Measurements from ENCODE around the gene ST6GAL1.
"Not testable (repeated sequence)": the region's sequence is repeated elsewhere in the genome, so short reads cannot be mapped to it uniquely, and the experiment has no call there.

Gene ST6GAL1

DNA sequence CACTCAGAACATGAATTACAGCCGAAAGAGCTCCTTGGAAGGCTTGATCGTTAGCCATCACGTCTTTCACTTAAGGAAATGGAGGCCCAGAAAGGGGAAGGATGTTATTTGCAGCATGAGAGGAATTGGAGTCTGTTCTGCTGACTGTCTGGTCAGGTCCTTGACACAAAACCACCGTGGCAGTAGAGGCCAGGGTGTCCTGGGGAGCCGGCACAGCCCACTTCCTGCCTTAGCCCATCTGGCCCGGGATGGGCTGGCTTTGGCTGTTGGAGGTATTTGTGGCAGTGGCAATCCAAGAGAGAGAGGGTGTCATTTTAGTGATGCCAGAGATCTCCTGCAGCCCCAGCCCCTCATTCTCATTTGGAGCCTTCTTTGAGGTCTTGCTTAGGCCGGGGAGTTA, 37.4 kb downstream of the ST6GAL1 start:
- DNase-seq (ENCODE audit: low read depth in 2 of 2) = no peak

DNA sequence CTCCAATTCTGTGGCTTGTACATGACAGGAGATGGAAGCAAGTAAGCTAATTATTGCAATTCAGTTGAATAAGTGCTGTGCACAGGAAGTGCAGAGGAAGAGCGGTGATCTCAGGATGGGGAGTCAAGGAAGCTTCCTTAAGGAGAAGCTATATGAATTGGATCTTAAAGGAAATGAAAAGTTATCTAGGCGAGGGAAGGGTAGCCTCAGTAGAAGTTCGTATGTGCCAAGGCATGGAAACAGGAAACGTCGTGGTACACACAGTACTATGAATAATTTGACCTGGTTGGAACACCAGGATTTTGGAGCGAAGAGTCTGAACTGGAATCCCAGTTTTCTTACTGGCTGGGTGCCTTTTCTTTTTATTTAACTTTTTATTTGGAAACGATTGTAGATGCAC, 39.3 kb downstream of the ST6GAL1 start:
- DNase-seq (ENCODE audit: low read depth in 2 of 2) = no peak

DNA sequence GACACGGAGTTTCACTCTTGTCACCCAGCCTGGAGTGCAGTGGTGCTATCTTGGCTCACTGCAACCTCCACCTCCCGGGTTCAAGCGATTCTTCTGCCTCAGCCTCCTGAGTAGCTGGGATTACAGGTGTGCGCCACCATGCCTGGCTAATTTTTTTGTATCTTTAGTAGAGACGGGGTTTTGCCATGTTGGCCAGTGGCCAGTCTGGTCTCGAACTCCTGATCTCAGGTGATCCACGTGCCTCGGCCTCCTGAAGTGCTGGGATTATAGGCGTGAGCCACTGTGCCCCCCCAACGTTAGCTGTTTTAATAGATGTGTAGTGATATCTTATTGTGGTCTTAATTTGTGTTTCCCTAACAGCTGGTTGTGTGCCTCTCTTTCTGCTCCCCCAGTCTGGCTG, 40.8 kb downstream of the ST6GAL1 start:
- not testable (repeated sequence) for DNase-seq (ENCODE audit: low read depth in 2 of 2)

DNA sequence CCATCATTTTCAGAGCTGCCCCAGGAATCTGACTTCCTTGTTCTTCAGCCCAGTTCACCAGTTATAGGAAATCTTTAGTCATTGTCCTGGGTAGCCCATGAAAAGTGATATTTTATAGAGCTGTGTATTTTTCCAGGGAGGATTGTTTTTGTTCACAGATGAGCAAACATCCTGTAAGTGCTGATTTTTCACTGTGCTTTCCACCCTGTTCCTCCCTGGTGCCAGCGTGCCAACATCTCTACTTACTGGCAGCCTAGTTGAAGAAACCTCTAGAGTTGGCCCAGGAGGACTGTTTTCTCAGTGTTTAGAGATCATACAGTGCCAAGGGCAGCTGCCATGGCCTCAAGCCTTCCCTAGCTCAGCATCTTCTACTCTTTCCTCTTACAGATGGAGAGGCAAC, 41.3 kb downstream of the ST6GAL1 start:
- DNase-seq (ENCODE audit: low read depth in 2 of 2) = no peak

DNA sequence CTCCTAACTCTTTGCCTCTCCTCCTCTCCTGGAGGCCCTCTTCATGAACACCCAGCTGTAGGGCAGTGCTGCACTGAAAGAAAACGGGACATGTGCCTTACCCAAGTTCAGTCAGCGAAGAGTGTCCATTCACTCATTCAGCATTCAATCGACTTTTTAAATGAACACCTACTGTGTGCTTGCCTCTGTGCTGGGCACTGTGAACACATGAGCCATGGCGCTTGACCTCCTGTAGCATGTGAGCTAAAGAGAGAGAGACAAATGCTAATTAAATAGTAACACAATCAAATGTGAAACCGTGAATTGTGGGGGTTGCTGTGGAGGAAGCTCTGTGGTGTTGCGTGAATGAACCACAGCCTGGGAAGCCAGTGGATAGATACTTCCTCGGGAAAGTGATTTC, 43.4 kb downstream of the ST6GAL1 start:
- no peak for DNase-seq (ENCODE audit: low read depth in 2 of 2)

DNA sequence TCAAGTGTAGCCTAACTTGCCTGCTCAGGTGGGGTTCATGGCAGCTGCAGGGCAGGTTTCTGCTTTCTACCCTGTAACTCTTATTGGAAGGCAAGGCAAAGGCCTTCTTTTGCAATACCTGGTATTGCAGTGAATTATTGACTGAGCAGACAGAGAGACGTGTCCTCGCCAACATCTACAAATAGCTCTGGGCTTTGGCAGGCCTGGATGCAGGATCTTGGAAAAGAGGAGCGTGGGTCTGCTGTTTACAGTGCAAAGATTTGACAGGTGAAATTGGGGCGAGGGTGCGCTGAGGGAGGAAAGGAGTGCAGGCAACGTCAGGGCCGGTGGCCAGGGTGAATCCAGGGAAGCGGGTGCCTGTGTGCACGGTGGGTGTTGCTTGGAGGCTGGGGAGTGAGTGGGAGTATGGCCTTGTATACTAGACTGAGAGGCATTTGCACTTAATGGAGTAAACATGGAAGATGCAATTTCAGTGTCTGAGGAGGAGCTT, 44.5 kb downstream of the ST6GAL1 start:
- no peak for DNase-seq (ENCODE audit: low read depth in 2 of 2)

DNA sequence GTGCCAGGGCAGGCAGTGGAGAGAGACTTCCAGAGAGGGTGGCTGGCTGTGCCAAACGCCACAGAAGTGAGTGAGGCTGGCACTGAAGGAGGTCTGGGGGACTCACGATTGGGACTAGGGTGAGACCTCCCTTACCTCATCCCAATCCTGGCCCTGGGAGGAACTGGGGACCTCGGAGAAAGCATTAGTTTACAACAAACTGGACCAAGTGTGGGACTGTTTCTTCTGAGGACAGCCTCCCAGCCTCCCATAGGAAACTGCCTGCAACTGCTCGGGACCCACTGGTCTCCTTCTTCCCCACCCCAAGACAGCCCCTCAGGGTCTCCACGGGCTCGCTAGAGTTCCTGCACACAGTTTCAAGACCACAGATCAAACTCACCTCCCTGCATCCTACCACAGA, 45.4 kb downstream of the ST6GAL1 start:
- DNase-seq (ENCODE audit: low read depth in 2 of 2) = no peak

DNA sequence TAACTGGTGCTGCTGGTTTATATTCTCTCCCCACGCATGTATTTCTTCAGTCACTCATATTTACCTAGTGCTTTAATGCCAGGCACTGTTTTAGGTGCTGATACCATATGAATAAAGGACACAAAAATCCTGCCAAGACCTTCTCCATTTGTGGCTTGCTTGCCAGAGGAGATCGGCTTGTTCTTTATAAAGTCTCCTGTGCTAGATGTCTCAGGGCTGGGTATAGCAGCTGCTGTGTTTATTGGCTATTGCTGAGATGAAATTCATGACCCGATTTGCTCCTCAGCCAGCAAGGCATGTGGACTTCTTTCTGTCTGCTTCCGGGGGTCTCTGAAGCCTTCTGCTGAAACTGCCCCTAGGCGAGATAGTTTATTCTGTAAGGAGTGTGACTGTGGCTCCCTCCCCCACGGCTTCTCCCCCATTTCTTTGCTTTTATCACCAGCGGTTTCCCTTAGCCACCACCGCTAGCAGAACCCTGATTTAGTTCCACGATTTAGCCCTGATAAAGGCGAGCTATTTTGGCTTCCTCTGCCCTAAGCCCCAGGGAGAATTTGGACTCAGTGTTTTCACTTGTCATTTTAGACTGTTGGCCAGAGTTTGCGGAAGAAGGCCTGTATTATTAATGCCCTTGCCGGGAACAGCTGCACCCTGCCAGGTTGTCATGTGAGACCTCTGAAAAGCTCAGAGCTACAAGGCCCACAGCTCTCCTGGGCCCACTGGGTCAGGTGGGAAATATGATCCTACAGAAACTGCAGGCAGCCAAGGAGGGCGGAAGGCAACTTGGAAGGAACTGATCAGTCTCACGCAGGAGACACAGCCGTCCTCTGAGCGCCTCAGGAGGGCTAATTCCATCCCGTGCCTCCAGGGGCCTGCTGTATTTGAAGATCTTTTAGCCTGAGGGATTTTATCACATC, 46.8 kb downstream of the ST6GAL1 start:
- DNase-seq (ENCODE audit: low read depth in 2 of 2) = no peak

DNA sequence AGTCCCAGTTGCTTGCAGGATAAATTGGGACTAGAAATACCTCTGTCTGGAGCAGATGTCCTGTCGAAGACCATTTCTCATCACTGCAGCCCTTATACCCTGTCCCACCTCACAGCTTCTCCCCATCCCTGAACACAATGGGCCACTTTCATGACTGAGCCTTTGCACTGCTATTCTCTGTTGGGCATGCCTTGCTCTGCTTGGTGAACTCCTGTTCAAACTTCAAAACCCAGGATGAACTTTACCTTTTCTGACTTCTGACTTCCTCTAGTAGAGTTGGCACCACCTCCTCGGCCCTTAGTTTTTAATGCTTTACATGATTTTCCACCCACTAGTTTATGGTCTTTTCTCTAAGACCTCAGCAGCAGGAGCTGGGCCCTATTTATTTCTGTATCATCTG, 48.4 kb downstream of the ST6GAL1 start:
- no peak for DNase-seq (ENCODE audit: low read depth in 2 of 2)

DNA sequence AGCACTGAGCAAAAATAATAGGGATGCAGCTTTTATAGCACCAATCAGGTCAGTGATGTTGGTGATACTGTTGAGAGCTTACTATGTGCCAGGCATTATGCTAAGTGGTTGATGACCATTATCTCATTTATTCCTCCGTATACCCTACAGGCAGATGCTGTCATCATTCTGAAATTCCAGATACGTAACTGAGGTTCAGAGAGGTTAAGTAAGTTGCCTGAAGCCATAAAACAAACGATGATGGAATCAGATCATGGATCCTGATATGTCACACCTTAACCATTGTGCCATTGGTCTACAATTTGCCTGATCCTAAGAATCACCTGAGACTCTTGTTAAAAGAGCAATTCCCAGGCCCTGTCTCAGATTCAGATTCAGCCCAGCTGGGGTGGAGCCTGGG, 49.5 kb downstream of the ST6GAL1 start:
- DNase-seq (ENCODE audit: low read depth in 2 of 2) = no peak

DNA sequence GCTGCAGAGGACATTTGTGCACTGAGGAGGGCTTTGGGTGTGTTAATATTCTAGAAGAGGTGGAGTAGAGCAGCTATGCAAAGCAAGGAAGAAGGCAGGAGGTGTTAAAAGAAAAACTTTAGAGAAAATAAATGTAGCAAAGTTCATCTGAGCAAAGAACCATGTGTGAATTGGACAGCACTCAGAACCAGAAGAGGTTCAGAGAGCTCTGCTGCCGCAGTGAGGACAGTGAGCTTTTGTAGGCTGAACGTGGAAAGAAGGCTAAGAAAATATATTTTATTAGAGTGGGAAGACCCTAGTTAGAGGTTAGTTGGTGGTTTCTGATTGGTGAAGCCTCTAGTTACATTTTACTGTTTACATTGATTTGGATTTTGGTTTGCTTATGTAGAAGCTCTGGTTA, 50.7 kb downstream of the ST6GAL1 start:
- DNase-seq (ENCODE audit: low read depth in 2 of 2) = no peak

DNA sequence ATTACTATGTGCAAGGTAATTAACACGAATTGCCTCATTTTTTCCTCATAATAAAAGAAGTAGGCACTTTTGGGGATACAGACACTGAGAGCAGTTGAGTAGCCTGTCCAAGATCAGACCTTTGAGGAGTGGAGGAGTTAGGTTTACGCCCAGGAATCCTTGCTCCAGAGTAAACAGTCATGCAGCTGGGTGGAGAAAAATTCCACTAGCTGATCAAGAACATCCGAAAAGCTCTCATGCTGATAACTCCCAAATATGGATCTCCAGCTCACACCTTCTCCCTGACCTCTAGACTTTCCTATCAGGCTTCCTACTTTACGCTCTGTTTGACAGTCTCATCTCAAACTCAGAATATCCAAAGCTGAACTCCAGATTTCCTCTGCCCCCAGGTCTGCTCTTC, 53.3 kb downstream of the ST6GAL1 start:
- DNase-seq (ENCODE audit: low read depth in 2 of 2) = no peak

DNA sequence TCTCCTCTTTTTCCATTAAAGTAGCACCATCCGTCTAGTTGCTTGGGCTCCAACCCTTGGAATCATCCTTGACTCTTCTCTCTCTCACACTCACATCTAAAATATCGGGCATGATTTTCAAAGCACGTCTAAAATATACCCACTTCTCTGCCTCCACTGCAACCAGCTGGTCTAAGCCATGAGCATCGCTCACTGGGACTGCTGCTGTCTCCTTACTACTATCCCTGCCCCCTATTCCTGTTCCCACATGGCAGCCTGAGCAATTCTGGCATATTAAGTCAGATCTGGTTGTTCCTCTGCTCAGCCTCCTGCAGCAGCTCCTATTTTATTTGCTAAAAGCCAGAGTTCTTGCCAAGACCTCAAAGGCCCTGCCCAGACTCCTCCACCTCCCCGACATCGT, 53.7 kb downstream of the ST6GAL1 start:
- DNase-seq (ENCODE audit: low read depth in 2 of 2) = no peak

DNA sequence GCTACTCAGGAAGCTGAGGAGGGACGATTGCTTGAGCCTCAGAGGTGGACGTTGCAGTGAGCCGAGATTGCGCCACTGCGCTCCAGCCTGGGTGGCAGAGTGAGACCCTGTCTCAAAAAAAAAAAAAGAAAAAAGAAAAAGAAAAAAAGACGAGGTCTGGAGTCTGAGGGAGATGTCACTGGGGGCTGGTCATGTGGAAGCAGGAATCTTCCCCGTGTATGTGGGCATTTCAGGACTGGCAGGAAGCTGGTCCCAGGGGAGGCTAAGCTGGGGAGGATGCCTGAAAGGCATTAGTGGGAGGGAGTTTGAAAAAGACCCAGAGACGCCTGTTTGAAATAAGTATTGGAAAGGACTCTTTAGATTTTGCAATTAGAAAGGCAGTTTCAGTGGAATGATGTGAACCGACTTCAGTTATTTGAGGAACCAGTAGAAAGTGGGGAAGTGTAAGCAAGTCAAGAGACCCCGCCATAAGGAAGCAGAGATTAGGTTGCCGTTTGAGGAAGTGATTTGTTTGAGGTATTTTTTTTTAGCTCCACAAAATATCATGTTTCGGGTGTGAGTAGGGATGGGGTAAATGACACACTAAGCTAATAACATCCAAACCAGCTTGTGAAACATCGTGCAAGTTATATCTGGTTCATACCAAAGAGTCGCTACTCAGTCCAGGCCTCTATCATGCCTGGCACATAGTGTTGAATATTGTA, 55.5 kb downstream of the ST6GAL1 start:
- DNase-seq (ENCODE audit: low read depth in 2 of 2) = no peak

DNA sequence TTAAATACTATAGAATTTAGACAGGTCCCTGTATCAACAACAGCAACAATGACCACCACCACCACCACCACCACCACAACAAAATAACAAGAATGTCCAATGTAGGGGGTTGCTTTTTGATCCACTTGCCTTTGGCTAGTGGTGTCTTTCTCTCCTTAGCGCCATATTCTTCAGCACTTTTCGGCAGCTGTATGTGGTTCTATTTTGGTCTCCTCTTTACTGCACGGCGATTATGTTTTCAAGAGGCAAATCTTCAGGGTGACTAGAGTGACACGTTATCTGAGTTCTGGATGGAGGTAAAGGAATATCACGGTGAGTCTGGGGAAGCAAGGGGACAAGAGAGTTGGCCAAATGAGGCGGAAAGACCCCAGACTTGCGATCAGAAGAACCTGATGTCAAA, 56.1 kb downstream of the ST6GAL1 start:
- no peak for DNase-seq (ENCODE audit: low read depth in 2 of 2)

DNA sequence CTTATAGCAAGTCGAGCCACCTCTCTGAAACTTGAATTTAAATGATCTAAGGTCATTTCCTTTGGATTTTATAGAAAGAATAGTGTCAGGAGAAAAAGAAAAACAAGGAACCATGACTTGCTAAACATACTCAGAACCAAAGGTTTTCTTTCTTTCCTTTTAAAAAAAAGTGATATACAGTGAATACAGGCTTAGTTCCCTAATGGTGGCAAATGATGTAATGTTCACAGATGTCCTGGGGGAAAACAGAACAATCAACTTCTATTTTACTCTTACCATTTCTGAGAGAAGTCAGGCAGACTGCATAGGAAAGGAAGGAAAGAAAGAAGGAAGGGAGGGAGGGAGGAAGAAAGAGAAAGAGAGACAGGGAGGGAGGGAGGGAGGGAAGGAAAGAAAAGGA, 56.5 kb downstream of the ST6GAL1 start:
- no peak for DNase-seq (ENCODE audit: low read depth in 2 of 2)

DNA sequence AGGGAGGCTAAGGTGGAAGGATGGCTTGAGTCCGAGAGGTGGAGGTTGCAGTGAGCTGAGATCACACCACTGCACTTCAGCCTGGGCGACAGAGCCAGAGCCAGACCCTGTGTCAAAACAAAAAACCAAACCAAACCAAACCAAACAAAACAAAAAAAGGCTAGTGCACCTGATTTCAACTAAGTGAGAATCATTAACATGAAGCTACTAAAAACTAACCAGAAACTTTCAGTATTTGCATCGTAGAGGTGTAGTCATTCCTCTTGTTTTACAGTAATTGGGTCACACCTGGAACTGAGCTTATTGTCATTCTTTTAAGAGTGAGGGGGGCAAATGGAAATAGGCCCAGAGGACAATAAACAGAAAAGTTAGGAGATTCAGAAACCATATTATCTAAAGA, 58.5 kb downstream of the ST6GAL1 start:
- DNase-seq (ENCODE audit: low read depth in 2 of 2) = no peak

DNA sequence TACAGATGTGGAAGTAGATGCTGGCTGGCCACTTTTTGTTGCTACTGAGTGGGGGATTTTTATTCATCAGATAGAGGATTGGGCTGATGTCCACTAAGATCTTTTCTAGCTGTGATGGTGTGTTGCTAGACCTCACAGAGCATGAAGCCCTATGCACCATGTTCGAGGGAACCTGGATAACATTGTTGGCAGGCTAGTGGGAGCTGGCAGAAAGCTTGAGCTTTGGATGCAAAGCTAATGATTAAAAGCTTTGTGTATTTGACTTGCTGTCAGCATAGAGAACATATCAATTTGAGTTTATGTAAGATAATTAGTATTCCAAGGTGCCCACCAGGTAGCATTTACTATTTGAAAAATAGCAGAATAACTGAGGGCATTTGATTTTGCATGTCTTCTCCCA, 59.1 kb downstream of the ST6GAL1 start:
- DNase-seq (ENCODE audit: low read depth in 2 of 2) = no peak

DNA sequence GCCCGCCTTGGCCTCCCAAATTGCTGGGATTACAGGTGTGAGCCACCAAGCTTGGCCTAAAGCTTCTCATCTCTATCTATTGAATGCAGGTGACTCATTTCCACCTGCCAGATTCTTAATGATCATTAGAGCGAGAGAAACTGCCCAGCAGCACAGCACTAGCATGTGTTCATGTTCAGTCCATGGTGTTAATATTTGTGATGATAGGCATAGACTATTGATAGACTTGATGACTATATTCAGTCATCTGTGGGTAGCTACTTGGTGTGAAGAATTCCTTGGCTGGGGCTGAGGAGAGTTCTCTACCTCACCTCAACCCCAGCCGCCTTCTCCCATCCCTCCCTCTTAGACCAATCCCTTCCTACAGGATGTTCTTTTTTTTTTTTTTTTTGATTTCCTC, 60.0 kb downstream of the ST6GAL1 start:
- DNase-seq (ENCODE audit: low read depth in 2 of 2) = no peak

DNA sequence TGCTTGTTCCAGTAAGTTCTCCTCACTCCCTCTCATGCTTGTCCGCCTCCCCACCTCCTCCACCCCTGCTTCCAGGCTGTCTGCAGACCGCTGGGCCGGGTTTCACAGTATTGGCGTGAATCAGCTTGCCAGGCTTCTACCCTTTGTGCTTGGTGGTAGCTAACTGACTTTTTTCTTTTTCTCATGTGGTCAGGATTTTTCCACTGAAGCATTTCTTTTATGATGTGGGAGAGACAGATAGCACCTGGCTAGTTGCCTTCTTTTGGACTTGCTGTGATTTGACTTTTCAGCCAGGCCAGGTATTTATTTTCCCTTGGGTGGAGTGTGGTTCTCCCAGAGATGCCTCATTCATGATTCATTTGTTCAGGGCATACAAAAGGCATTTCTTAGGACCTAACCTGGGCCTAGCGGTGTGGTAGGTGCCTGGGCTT, 60.6 kb downstream of the ST6GAL1 start:
- DNase-seq (ENCODE audit: low read depth in 2 of 2) = no peak

DNA sequence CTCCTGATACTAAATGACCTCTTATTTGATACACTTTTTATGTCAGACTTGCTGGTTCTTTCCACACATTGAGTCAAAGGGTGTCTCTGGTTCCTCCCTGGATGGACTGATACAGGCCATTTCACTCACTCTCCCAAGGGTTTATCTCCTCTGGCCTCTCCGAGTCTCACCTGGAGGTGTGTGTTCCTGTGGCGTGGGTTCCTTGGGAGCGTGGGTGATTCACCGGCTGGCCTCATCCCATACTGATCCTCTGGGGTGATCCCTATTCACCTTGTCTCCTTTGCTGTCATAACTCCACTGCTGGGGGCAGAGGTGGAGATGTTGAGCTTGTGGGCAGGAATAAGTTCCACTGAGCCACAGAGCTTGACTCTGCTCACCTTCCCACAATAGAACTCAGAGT, 61.1 kb downstream of the ST6GAL1 start:
- no peak for DNase-seq (ENCODE audit: low read depth in 2 of 2)

DNA sequence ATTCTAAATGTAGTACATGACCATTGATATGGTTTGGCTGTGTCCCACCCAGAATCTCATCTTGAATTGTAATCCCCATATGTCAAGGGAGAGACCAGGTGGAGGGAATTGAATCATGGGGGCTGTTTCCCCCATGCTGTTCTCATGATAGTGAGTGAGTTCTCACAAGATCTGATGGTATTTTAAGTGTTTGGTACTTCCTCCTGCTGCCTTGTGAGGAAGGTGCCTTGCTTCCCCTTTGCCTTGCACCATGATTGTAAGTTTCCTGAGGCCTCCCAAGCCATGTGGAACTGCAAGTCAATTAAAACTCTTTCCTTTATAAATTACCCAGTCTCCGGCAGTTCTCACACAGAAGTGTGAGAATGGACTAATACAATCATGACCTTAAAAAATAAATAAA, 61.8 kb downstream of the ST6GAL1 start:
- not testable (repeated sequence) for DNase-seq (ENCODE audit: low read depth in 2 of 2)

DNA sequence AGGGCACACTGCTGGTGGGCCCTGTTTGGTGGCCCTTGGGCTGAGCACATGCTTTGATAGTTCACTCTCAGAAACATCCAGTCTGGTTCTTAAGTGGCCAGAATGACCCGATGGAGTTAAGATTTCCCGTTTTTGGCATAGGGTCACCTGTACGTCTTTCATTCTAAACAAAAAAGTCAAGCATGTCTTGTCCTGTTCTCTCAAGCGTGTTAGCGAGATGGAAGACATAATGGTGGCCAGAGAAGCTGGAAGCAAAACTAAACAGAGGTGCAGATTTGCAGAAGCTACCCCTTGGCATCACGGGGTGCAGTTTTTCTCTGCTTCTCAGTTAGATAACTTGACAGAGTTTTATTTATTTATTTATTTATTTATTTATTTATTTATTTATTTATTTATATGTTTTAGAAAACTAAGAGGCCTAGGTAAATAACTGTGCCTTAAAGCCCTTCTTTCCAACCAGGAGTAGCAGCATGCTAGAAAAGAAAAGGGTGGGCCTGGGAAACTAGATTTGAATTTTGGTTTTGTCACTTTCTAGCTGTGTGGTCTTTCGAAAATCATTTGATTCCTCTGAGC, 63.0 kb downstream of the ST6GAL1 start:
- no peak for DNase-seq (ENCODE audit: low read depth in 2 of 2)
